PC-3 (cell line): ENCODE data around the gene ARL16. TPM values are rescaled to one million over a fixed set of nuclear protein-coding genes. Genes with fewer than 3 reads are reported as not detected.

Source experiments
- ATAC-seq: fragments of 200-7000 bp; cut with Tn5 transposase; 2 replicates; pipeline ENCODE4 v1.9.1; 2020; ENCODE audit warnings: mild to moderate bottlenecking, moderate library complexity
- BruUV-seq: library from RNA; stranded (reverse); fragments of 400-500 nt; replicated peaks from 2 replicates; lab custom pipeline; 2021; lab: Mats Ljungman, UMichigan
- CTCF ChIA-PET: fragments of 300-600 bp; sonication (Branson Sonifier 250); formaldehyde crosslinking; loops from one replicate; lab custom pipeline; 2022; ENCODE audit warnings: antibody characterized with exemption; lab: Charles Lee
- POLR2A ChIA-PET: fragments of 300-600 bp; sonication (Branson Sonifier 250); formaldehyde crosslinking; loops from one replicate; lab custom pipeline; 2022; ENCODE audit warnings: antibody characterized with exemption; ENCODE audit not compliant: unreplicated experiment; lab: Charles Lee
- DNase-seq: peaks from one replicate; pipeline ENCODE4 v3.0.0-alpha.2; 2015
- H2AFZ ChIP-seq: fragments of 300-600 bp; sonication (generic); 2 replicates; pipeline ENCODE4 v1.6.0; 2016; ENCODE audit warnings: antibody characterized with exemption, low read length
- H3F3A ChIP-seq: fragments of 300-600 bp; sonication (generic); one replicate; pipeline ENCODE4 v1.6.0; 2017; ENCODE audit warnings: antibody characterized with exemption, low read length, control low read depth, mild to moderate bottlenecking; ENCODE audit not compliant: unreplicated experiment
- H3K27ac ChIP-seq: fragments of 300-600 bp; sonication (generic); 2 replicates; pipeline ENCODE4 v1.5.1; 2016; ENCODE audit warnings: mild to moderate bottlenecking, low read length
- H3K27me3 ChIP-seq: fragments of 300-600 bp; sonication (generic); 2 replicates; pipeline ENCODE4 v1.6.1; 2016; ENCODE audit warnings: low read length, mixed read lengths
- H3K36me3 ChIP-seq: fragments of 300-600 bp; sonication (generic); 2 replicates; pipeline ENCODE4 v1.6.1; 2016; ENCODE audit warnings: low read depth, mixed run types, low read length, mixed read lengths
- H3K4me1 ChIP-seq: fragments of 300-600 bp; sonication (generic); 2 replicates; pipeline ENCODE4 v1.5.1; 2016; ENCODE audit warnings: low read length; ENCODE audit not compliant: insufficient read depth
- H3K4me2 ChIP-seq: fragments of 300-600 bp; sonication (generic); 2 replicates; pipeline ENCODE4 v1.6.0; 2016; ENCODE audit warnings: low read length
- H3K4me3 ChIP-seq: fragments of 300-600 bp; sonication (generic); 2 replicates; pipeline ENCODE4 v1.5.1; 2016; ENCODE audit warnings: mild to moderate bottlenecking, low read length, mixed read lengths
- H3K79me2 ChIP-seq: fragments of 300-600 bp; sonication (generic); 2 replicates; pipeline ENCODE4 v1.6.1; 2017; ENCODE audit warnings: low read length, mixed read lengths
- H3K9ac ChIP-seq: fragments of 300-600 bp; sonication (generic); 2 replicates; pipeline ENCODE4 v1.6.0; 2016; ENCODE audit warnings: mild to moderate bottlenecking, low read length
- H3K9me2 ChIP-seq: fragments of 300-600 bp; sonication (generic); replicated peaks from 2 replicates; pipeline ENCODE4 v1.6.1; 2016; ENCODE audit warnings: mixed run types, low read length, mixed read lengths
- H3K9me3 ChIP-seq: fragments of 300-600 bp; sonication (generic); 2 replicates; pipeline ENCODE4 v1.6.1; 2016; ENCODE audit warnings: low read length, mixed read lengths
- H4K20me1 ChIP-seq: fragments of 300-600 bp; sonication (generic); 2 replicates; pipeline ENCODE4 v1.6.1; 2016; ENCODE audit warnings: low read length, mixed read lengths
- EZH2 ChIP-seq: fragments of 300-600 bp; sonication (generic); IDR thresholded peaks from one replicate; pipeline ENCODE4 v1.6.1; 2017; ENCODE audit warnings: antibody characterized with exemption, mild to moderate bottlenecking, low read length; ENCODE audit not compliant: unreplicated experiment
- EZH2phosphoT487 ChIP-seq: fragments of 300-600 bp; sonication (generic); IDR thresholded peaks from 2 replicates; pipeline ENCODE4 v1.6.1; 2018; ENCODE audit warnings: mild to moderate bottlenecking, antibody characterized with exemption, low read length, borderline replicate concordance
- intact Hi-C: fragments of 100-400 bp; cut with micrococcal nuclease; formaldehyde crosslinking; loops from 2 replicates; pipeline ENCODE4 v1.9.0; 2023
- total RNA-seq: library from RNA; depleted of rRNA; stranded (reverse); fragments of >200 nt; gene quantifications from 2 replicates; pipeline ENCODE4 v1.2.3, GENCODE V29; 2014
- TF ChIP-seq, protein P1 (sequence below): fragments of 300-600 bp; sonication (generic); conservative IDR thresholded peaks from 2 replicates; pipeline ENCODE4 v1.5.1; 2017; ENCODE audit warnings: antibody characterized with exemption, low read depth, mild to moderate bottlenecking, low read length

ARL16 gene
- total RNA-seq, 1 experiment from 2014 or later = 68.8 TPM

DNA sequence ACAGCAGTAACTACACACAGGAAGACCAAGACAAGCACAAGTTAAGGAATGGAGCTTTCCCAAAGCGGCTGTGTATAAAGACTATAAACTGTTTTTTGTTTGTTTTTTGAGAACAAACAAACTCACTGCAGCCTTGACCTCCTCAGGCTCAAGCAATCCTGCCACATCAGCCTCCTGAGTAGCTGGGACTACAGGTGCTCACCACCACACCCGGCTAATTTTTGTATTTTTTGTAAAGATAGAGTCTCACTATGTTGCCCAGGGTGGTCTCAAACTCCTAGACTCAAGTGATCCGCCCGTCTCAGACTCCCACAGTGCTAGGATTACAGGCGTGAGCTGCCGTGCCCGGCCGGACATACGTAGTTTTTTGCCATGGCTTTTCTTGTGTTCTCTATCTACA is 23.2 kb downstream of the ARL16 start:
- TF ChIP-seq, protein P1, sequence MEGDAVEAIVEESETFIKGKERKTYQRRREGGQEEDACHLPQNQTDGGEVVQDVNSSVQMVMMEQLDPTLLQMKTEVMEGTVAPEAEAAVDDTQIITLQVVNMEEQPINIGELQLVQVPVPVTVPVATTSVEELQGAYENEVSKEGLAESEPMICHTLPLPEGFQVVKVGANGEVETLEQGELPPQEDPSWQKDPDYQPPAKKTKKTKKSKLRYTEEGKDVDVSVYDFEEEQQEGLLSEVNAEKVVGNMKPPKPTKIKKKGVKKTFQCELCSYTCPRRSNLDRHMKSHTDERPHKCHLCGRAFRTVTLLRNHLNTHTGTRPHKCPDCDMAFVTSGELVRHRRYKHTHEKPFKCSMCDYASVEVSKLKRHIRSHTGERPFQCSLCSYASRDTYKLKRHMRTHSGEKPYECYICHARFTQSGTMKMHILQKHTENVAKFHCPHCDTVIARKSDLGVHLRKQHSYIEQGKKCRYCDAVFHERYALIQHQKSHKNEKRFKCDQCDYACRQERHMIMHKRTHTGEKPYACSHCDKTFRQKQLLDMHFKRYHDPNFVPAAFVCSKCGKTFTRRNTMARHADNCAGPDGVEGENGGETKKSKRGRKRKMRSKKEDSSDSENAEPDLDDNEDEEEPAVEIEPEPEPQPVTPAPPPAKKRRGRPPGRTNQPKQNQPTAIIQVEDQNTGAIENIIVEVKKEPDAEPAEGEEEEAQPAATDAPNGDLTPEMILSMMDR = no peak
- TF ChIP-seq EZH2phosphoT487 = no peak
- CTCF ChIA-PET = no interaction called here
- H3K4me1 ChIP-seq = peaks cover 30% of the 10 kb centered on the region
- DNase-seq (no peak), ATAC-seq (no peak)
- H3F3A ChIP-seq = no peaks in the 10 kb centered on the region
- H3K9me2 ChIP-seq = no peaks in the 10 kb centered on the region
- H3K79me2 ChIP-seq = peaks cover 7% of the 10 kb centered on the region
- H3K9ac ChIP-seq = no peak overlapping the region
- H3K27me3 ChIP-seq = no peaks in the 10 kb centered on the region
- H3K27ac ChIP-seq = peak overlapping the region; percentile 56; the same call in 1 of the 2 replicates
- H3K4me2 ChIP-seq = no peak overlapping the region
- BruUV-seq = no TSS peak
- no peaks in the 10 kb centered on the region for H3K36me3 ChIP-seq
- intact Hi-C loops = no loop called here
- no peaks in the 10 kb centered on the region for H4K20me1 ChIP-seq
- H3K9me3 ChIP-seq = no peaks in the 10 kb centered on the region
- no peak overlapping the region for H3K4me3 ChIP-seq
- POLR2A ChIA-PET = no interaction called here
- no peak overlapping the region for H2AFZ ChIP-seq

DNA sequence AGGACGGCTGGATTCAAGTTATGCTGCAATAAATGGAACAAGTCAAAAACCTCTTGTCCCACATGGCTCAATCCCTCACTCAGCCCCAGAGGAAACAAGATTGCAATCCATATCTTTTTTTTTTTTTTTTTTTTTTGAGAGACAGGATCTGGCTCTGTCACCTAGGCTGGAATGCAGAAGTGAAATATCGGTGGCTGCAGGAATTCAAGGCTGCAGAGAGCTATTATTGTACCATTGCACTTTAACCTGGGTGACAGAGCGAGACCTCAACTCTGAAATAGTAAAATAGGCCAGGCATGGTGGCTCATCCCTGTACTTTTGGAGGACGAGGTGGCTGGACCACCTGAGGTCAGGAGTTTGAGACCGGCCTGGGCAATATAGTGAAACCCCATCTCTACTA is 24.6 kb downstream of the ARL16 start:
- H3K27ac ChIP-seq = peak overlapping the region; percentile 25; the same call in 1 of the 2 replicates

DNA sequence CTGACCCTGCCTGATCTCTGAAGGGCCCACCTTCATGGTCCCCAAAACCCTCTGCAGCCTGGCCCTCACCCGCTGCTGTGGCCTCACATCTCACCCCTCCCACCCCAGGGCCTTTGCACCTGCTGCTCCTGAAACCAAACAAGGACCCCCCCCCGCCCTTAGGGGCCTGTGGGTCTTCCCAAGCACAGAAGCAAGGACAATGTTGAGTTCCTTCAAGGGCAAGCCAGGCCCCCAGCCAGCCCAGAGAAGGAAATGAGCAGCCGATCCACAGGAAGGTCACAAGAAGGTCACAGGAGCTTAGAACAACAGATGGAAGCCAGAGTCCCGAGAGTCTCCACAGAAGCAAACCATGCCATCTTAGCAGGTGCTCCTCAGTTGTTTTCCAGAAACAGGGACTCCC is 26.8 kb downstream of the ARL16 start:
- intact Hi-C loops = no loop called here
- no peaks in the 10 kb centered on the region for H3K36me3 ChIP-seq
- no peaks in the 10 kb centered on the region for H3K27me3 ChIP-seq
- no peak overlapping the region for H3K9ac ChIP-seq
- no peaks in the 10 kb centered on the region for H3K9me2 ChIP-seq
- H3K9me3 ChIP-seq = no peaks in the 10 kb centered on the region
- no peak overlapping the region for H3K4me3 ChIP-seq
- ATAC-seq = no peak
- no TSS peak for BruUV-seq
- CTCF ChIA-PET = no interaction called here
- peaks cover 13% of the 10 kb centered on the region for H3K4me1 ChIP-seq
- POLR2A ChIA-PET = no interaction called here
- no peaks in the 10 kb centered on the region for H4K20me1 ChIP-seq
- H3F3A ChIP-seq = no peaks in the 10 kb centered on the region
- no peak overlapping the region for H2AFZ ChIP-seq
- TF ChIP-seq, protein P1 = no peak
- TF ChIP-seq EZH2phosphoT487 (no peak), EZH2 (no peak)
- no peak for DNase-seq
- H3K4me2 ChIP-seq = no peak overlapping the region
- H3K79me2 ChIP-seq = no peaks in the 10 kb centered on the region
- H3K27ac ChIP-seq = no peak overlapping the region

More for the DNA sequence above, 24.6 kb downstream of the ARL16 start:
- H3F3A ChIP-seq = no peaks in the 10 kb centered on the region
- H3K27me3 ChIP-seq = no peaks in the 10 kb centered on the region
- peak overlapping the region; percentile 76 for H3K4me2 ChIP-seq
- H2AFZ ChIP-seq = no peak overlapping the region
- BruUV-seq = no TSS peak
- intact Hi-C loops = no loop called here
- no peaks in the 10 kb centered on the region for H3K36me3 ChIP-seq
- no peaks in the 10 kb centered on the region for H3K79me2 ChIP-seq
- H3K4me3 ChIP-seq = no peak overlapping the region; the same call in 1 of the 2 replicates
- no peak for ATAC-seq
- no peaks in the 10 kb centered on the region for H3K9me3 ChIP-seq
- peaks cover 17% of the 10 kb centered on the region for H3K4me1 ChIP-seq
- no peaks in the 10 kb centered on the region for H3K9me2 ChIP-seq
- POLR2A ChIA-PET = no interaction called here
- H3K9ac ChIP-seq = no peak overlapping the region
- DNase-seq = no peak
- CTCF ChIA-PET = no interaction called here
- TF ChIP-seq EZH2 = no peak
- no peak for TF ChIP-seq EZH2phosphoT487
- TF ChIP-seq, protein P1 = no peak
- H4K20me1 ChIP-seq = no peaks in the 10 kb centered on the region
